ENCODE measurements around the gene UNC13D. TPM values are rescaled to one million over a fixed set of nuclear protein-coding genes. Genes with fewer than 3 reads are reported as not detected.

UNC13D gene
- total RNA-seq, 1 experiment from 2014 or later: 1.4 TPM

- Histone ChIP-seq H3K27me3 (no peaks in the 10 kb centered on the region), H3K27ac (no peak overlapping the region), H3K4me1 (peaks cover 16% of the 10 kb centered on the region), H3K36me3 (peaks cover 20% of the 10 kb centered on the region), H3K4me3 (no peak overlapping the region), H3K9me3 (replicated peaks) (no peaks in the 10 kb centered on the region)
- DNase-seq: no peak
Measured at GRCh38 chr17:75806822-75807500, 37.2 kb downstream of the UNC13D start.

GRCh38 chr17:75803883-75804282 is 40.3 kb downstream of the UNC13D start:
- H3K4me3 ChIP-seq: no peak overlapping the region
- no peaks in the 10 kb centered on the region for H3K27me3 ChIP-seq
- H3K36me3 ChIP-seq: peaks cover 16% of the 10 kb centered on the region
- H3K27ac ChIP-seq: no peak overlapping the region
- DNase-seq: no peak
- peaks cover 11% of the 10 kb centered on the region for H3K4me1 ChIP-seq
- H3K9me3 ChIP-seq (replicated peaks): no peaks in the 10 kb centered on the region

DNA sequence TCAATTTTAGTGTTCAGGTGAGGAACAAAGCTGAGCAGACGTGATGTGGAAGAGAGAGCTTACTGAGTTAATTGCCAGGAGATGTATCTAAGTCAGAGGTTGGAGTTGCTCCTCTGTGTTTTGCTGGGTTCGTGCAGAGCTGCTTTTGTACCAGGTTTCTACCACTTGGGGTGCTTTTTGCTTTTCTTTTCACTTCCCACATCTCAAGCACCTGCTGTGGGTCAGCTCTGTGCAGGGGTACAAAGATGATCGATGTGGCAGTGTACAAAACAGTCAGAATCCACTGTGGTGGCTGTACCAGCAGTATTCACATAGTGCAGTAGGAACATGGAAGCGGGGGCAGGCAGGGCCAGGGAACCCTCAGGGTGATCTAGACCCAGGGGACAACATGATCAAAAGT is 44.8 kb downstream of the UNC13D start:
- DNase-seq: no peak

DNA sequence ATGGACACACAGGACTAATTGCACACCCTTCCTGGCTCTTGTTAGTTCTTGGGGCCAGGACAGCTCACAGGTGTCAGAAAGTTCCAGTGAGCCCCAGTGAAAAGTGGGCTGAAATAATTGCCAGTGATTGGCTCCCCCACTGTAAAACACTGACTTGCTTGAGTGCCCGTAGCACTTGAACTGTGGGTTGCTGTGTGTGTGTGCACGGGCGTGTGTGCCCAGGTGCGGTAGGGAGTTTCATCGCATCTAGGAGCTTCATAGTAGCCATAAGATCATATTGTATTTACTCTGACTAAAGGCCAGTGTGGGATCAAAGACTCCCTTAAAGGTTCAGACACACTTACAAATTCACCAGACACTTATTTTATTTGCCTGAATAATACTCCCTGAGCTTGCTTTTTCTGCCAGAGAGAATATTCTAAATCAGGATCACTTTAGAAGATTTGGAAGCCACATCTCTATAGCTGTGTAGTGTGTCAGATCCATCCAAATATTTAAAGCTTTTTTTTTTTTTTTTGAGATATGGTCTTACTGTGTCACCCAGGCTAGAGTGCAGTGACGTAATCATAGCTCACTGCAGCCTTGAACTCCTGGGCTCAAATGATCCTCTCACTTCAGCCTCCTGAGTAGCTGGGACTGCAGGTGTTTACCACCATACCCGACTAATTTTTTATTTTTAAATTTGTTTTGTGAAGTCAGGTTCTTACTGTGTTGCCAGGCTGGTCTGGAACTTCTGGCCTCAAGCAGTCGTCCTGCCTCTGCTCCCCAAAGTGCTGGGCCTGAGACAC is 48.2 kb downstream of the UNC13D start:
- H3K4me1 ChIP-seq: no peaks in the 10 kb centered on the region
- peaks cover 59% of the 10 kb centered on the region for H3K36me3 ChIP-seq
- no peaks in the 10 kb centered on the region for H3K9me3 ChIP-seq (replicated peaks)
- no peak overlapping the region for H3K4me3 ChIP-seq
- H3K27ac ChIP-seq: no peak overlapping the region
- no peak for DNase-seq
- H3K27me3 ChIP-seq: no peaks in the 10 kb centered on the region

More for the DNA sequence above, 44.8 kb downstream of the UNC13D start:
- Histone ChIP-seq H3K9me3 (replicated peaks) (no peaks in the 10 kb centered on the region), H3K27me3 (no peaks in the 10 kb centered on the region), H3K4me1 (no peaks in the 10 kb centered on the region), H3K36me3 (peaks cover 52% of the 10 kb centered on the region), H3K4me3 (no peak overlapping the region), H3K27ac (no peak overlapping the region)

- H3K9me3 ChIP-seq (replicated peaks): no peaks in the 10 kb centered on the region
- no peaks in the 10 kb centered on the region for H3K27me3 ChIP-seq
- no peak for DNase-seq
- H3K4me1 ChIP-seq: no peaks in the 10 kb centered on the region
- no peak overlapping the region for H3K4me3 ChIP-seq
- peaks cover 44% of the 10 kb centered on the region for H3K36me3 ChIP-seq
- H3K27ac ChIP-seq: no peak overlapping the region
Measured at GRCh38 chr17:75793460-75793859, 50.7 kb downstream of the UNC13D start.

DNA sequence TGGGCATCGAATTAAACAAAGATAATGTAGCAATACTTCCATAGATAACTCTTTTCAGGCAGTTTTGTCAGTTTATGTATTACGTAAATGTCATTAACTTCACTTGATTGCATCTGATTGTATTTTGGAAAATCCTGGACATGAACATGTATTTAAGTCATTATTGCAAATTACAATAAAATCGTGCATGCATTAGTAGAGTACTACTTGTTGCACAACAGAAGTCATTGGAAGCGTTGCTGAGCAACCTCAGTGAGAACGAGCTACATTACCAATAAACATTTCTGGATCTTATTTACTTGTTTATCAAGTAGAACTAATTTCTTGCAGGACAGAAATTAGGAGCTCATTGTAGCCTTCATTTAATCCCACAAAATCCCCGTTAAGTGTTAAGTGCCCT is 53.0 kb downstream of the UNC13D start:
- Histone ChIP-seq H3K4me1 (peaks cover 2% of the 10 kb centered on the region; the same call in 1 of the 2 replicates), H3K27ac (no peak overlapping the region), H3K9me3 (replicated peaks) (no peaks in the 10 kb centered on the region), H3K36me3 (peaks cover 24% of the 10 kb centered on the region), H3K4me3 (no peak overlapping the region), H3K27me3 (no peaks in the 10 kb centered on the region)
- DNase-seq: no peak

DNA sequence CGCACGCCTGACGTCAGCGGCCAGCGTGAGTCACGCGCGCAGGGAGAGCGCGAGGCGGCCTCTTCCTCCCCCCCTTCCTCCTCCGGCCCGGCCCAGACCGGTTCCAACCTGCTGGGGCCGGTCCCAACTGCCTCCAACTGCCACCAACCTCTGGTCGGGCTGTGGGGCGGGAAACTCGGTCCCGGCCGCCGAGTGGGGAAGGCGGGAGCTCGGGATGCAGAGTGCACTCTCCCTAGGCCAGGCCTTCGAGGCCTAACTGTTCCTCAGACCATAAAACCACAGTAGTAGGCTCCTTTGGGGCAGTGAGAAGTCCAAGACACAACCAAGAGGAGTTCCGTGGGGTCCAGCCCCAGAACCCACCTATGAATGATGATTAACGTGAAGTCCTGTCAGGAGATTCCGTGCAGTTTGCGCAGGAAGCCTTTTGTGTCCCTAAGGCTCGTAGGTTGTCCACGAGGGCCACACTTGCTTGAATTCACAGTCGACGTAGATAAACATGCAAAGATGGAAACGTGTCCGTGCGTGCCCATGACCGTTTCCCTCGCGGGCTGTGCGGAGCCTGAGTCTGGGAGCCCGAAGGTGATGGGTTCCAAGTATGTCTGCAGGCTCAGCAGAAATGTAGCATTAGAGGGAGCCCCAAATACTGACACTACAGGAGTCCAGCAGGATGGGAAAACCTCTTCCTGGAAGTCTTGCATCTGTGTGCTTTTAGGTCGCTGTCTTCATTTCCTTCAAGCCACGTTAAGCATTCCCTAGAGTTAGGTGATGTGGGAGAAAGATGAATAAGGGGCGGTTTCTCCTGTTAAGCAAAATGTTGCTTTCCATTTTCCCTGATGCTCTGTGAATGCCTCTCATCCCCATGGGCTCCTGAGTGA is 59.0 kb downstream of the UNC13D start:
- peak overlapping the region; percentile 96 for H3K27ac ChIP-seq
- DNase-seq: peak; percentile 93 to 94
- peak overlapping the region; percentile 83 for H3K4me3 ChIP-seq
- peaks cover 11% of the 10 kb centered on the region for H3K4me1 ChIP-seq
- no peaks in the 10 kb centered on the region for H3K27me3 ChIP-seq
- H3K36me3 ChIP-seq: no peaks in the 10 kb centered on the region; the same call in 1 of the 2 replicates
- no peaks in the 10 kb centered on the region for H3K9me3 ChIP-seq (replicated peaks)

DNA sequence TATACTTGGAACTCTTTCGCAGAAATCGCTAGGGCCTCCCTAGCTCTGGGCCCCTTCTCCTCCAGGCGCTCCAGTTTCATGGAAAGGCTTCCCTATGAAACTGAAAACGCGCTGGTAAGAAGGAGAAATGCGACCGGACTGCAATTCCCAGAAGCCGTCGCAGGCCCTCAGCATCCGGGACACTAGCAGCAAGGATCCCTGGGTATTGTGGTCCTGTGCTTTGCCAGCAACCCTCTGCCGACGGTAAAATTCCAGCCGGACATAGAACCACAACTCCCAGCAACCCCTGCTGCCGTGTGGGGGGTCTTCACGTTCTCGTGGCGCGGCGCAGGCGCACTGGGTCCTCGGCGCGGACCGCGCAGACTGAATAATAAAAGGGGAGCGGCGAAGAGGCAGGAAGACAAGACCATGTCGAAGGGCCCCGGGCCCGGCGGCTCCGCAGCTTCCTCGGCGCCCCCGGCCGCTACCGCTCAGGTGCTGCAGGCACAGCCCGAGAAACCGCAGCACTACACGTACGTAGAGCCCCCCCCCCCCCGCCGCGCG is 59.7 kb downstream of the UNC13D start, which contains the start of gene UNK:
Gene UNK, plus strand, starts transcription at position 334 of the 543 bp plus-strand sequence. Its CDS starts 75 bp downstream, at position 409.
- DNase-seq: peak; percentile 100
- no peaks in the 10 kb centered on the region for H3K36me3 ChIP-seq
- peak within 1 kb of the TSS; percentile 83 for H3K4me3 ChIP-seq
- H3K9me3 ChIP-seq (replicated peaks): no peaks in the 10 kb centered on the region
- no peaks in the 10 kb centered on the region for H3K27me3 ChIP-seq
- peak within 1 kb of the TSS; percentile 96 for H3K27ac ChIP-seq
- peaks cover 11% of the 10 kb centered on the region for H3K4me1 ChIP-seq

DNA sequence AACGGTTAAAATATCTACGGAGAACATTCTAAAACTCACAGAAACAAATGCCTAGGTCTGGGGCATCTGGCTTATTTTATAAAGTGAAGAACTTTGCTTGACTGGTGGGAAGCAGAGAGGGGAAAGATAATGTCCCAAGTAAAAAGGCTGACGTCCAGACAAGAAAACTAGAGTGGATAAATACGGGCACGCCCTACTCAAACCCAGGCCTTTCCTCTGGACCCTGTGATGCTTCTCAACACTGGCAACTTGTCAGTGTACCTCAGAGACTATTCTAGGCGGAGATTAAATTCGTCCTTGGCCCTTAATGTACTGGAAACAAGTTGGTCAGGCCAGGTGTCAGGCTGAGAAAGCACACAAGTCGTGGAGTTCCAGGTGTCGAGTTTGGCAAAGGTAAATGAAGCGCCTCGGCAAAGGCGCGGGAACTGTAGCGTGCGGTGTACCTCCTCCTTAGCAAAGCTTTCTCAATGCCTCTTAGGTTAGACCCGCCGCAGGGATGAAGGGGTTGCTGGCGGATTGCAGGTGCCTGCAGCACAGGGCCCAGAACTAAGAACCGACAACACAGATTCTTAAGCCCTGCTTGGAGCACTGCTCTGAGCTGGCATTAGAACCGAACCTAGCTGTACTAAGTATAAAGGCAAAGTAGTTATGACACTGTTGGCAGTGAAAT is 60.3 kb downstream of the UNC13D start:
- Histone ChIP-seq H3K27ac (peak overlapping the region; percentile 96), H3K27me3 (no peaks in the 10 kb centered on the region), H3K4me1 (peaks cover 11% of the 10 kb centered on the region), H3K36me3 (peaks cover 2% of the 10 kb centered on the region), H3K4me3 (peak overlapping the region; percentile 83), H3K9me3 (replicated peaks) (no peaks in the 10 kb centered on the region)
- no peak for DNase-seq

- Histone ChIP-seq H3K27ac (no peak overlapping the region), H3K4me1 (peaks cover 11% of the 10 kb centered on the region), H3K36me3 (peaks cover 9% of the 10 kb centered on the region), H3K4me3 (no peak overlapping the region), H3K27me3 (no peaks in the 10 kb centered on the region), H3K9me3 (replicated peaks) (no peaks in the 10 kb centered on the region)
- DNase-seq: peak in 1 of 2 experiments; percentile 46
Measured at GRCh38 chr17:75783069-75783783, 61.0 kb downstream of the UNC13D start.

GRCh38 chr17:75779987-75780889 is 64.0 kb downstream of the UNC13D start:
- no peak for DNase-seq
- Histone ChIP-seq H3K9me3 (replicated peaks) (no peaks in the 10 kb centered on the region), H3K36me3 (peaks cover 38% of the 10 kb centered on the region), H3K27ac (no peak overlapping the region), H3K4me3 (no peak overlapping the region), H3K27me3 (no peaks in the 10 kb centered on the region), H3K4me1 (peaks cover 9% of the 10 kb centered on the region; the same call in 1 of the 2 replicates)

GRCh38 chr17:75779250-75779986 is 64.8 kb downstream of the UNC13D start:
- peak; percentile 99 to 100 for DNase-seq
- Histone ChIP-seq H3K36me3 (peaks cover 41% of the 10 kb centered on the region), H3K27ac (peak overlapping the region; percentile 90), H3K4me1 (peaks cover 10% of the 10 kb centered on the region), H3K9me3 (replicated peaks) (no peaks in the 10 kb centered on the region), H3K27me3 (no peaks in the 10 kb centered on the region), H3K4me3 (peak overlapping the region; percentile 89)

Data from SJCRH30 (cell line).